GM18520 (cell line): ENCODE data around the gene BEND7.

ENCODE experiments used
- ATAC-seq: cut with Tn5 transposase; IDR thresholded peaks from one replicate; pipeline ENCODE4 v1.9.1; 2021; ENCODE audit not compliant: unreplicated experiment

Gene BEND7

GRCh38 chr10:13521026-13521425, 7.8 kb downstream of the BEND7 start:
- ATAC-seq: no peak

DNA sequence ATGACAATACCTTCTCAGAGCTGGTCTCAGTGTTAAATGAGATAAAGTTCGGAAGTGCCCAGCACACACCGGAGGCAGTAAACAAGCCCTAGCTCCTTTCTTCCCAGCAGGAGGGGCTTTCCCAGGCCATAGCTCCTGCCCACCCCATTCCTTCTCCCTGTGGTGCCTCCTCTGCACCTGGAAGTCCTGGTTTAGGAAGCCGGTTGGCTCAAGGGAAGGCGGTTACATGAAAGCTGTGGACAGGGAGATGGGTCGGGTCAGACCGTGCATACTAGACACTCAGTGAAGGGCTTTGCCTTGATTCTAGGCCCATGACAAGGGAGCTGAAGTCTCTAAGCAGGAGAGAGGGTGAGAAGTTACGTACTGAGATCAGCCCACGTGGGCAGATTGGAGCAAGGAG, 8.6 kb downstream of the BEND7 start:
- no peak for ATAC-seq

GRCh38 chr10:13518076-13518692, 10.6 kb downstream of the BEND7 start:
- no peak for ATAC-seq

- ATAC-seq: no peak
Measured at GRCh38 chr10:13517675-13518074, 11.1 kb downstream of the BEND7 start.

DNA sequence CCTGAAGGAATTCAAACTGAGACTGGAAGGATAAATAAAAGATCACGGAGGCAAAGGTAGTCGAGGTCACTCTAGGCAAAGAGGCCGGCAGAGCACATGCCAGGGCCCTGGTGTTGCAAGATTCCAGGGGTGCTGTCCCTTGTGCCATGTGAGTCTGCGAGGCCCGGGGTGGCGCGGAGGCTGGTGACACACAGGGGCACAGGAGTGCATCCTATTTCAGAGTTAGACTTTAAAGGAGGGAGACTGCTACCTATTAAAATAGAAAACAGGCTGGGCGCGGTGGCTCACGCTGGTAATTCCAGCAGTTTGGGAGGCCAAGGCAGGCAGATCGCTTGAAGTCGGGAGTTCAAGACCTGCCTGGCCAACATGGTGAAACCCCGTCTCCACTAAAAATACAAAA, 12.6 kb downstream of the BEND7 start:
- no peak for ATAC-seq

GRCh38 chr10:13515467-13515866, 13.3 kb downstream of the BEND7 start:
- ATAC-seq: no peak

GRCh38 chr10:13514296-13514695, 14.5 kb downstream of the BEND7 start:
- no peak for ATAC-seq

DNA sequence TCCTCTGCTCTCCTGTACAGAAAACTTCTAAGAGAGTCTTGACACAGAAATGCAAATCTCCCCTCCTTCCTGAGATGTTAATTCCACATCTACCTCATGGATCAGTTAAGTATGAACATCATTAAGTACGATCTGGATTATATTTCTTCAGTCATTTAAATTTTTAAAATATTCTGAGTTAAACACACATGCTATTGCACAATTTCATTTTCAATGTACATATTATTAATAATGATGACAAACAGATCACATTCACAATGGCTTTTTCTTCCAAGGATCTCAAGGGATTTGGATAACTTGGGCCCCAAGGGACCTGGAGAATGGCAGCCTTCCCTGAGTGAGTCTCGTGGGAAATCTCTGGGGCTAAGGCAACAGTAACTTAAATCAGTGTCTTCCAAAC, 16.2 kb downstream of the BEND7 start:
- no peak for ATAC-seq

- ATAC-seq: no peak
Measured at GRCh38 chr10:13511409-13511808, 17.4 kb downstream of the BEND7 start.

DNA sequence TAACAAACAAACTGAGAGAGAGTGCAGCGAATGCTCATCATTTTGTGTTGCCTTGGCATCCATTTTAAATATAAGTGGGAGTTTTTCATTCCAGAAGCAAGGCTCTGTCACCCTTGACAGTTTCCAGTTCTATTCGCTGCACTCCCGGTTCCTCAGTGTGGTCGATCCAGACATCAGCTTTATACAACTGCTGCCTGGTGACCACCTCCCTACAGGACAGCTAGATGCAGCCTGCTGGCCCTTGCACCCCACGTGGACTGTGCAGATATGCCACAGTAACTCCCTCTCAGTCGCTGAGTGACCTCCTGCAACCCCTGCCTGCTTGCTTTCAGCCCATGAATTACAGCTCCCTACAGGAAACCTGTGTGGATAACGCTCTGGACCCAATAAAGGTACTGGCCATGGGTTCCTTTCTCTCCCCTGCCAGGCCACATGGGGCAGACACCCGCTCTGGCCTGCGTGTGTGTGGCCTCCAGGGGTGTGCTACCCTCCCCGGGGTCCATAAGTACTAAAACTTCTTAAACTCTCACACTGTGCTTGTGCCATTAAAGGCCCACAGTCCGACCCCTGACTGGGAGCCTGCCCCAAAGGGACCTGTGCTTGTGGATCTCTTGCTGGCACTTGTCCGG, 23.6 kb downstream of the BEND7 start:
- no peak for ATAC-seq

- no peak for ATAC-seq
Measured at GRCh38 chr10:13503745-13504463, 24.9 kb downstream of the BEND7 start.

DNA sequence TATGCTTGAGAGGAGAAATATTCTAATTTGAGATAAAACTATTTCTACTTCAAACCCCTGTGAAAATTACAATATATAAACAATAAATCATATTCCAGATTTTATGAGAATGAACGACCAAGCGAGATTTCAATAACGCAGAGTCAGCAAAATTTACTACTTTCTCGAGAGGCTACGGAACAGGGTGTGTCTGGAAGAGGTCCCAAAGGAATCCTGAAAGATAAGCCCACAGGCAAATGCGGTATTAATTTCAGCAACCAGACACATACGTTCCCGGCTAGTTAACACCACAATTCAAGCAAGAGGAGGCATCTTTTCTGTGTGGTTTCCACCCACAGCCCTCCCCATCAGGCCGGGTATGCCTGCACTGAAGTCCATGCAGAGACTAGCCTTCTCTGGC, 26.4 kb downstream of the BEND7 start:
- no peak for ATAC-seq

GRCh38 chr10:13500201-13500600, 28.6 kb downstream of the BEND7 start:
- ATAC-seq: no peak

DNA sequence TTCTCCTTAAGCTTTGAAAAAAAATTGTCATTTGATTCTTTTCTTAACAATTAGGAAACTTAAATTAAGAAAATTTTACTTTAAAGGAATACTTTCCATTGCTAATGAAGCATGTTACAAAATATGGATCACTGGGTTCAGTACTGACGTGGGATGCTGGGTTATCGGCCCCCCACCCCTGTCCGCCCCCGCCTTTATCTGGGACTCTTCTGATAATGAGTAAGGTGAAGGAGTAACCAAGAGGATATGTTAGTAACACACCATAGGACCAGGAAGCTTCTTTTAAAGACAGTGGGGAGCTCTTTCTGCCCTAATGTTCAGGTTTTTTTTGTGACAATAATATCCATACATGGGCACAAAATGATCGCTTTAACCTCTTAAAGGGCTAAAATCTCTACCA, 29.7 kb downstream of the BEND7 start:
- ATAC-seq: no peak

DNA sequence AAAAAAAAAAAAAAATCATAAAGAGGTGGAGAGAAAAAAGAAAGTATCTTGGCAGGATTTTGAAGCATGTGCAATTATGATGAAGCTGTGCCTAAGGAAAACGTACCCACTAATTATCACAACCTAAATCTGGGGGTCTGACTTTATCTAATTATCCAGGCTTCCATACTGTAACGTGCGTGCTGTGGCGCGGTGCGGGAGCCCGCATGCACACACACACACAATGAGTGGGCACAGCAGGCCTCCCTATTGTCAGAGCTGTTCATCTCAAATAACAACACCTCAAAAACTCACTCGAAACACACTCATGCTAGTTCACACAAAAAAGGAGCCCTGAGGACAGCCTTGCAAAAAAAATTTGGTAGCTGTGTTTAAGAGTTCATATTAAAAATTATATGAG, 31.9 kb downstream of the BEND7 start:
- no peak for ATAC-seq

GRCh38 chr10:13496164-13496563, 32.6 kb downstream of the BEND7 start:
- no peak for ATAC-seq

DNA sequence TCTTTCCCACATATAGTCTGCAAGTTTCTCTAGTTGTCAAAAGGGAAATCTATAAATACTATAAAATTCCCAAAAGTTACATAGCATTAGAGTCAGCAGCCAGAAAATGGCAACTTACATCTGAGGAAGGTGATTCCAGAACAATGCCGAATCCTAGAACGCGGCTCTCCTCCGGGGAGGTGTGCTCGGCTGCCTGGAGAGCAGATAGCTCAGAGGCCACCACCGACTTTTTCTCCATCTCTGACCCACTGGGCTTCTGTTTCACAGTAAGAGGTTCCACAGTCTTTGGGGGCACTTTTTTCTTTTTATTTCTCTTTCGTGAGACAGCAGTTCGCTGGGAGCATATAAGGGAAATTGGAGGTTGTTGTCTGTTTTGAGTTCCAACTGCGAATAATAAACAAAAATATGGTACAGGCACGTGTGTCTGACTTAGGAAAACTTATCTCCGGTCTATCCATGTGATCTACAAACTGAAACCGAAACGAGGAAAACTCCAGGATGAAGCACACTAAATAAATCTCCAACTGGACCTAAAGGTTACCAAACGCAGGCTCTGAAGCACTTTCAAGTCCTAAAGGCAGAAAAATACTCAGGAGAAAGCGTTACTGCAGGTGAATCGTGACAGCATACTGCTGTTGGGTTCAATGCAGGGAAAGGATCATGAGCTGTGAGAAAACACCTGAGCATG, 36.2 kb downstream of the BEND7 start:
- ATAC-seq: no peak

DNA sequence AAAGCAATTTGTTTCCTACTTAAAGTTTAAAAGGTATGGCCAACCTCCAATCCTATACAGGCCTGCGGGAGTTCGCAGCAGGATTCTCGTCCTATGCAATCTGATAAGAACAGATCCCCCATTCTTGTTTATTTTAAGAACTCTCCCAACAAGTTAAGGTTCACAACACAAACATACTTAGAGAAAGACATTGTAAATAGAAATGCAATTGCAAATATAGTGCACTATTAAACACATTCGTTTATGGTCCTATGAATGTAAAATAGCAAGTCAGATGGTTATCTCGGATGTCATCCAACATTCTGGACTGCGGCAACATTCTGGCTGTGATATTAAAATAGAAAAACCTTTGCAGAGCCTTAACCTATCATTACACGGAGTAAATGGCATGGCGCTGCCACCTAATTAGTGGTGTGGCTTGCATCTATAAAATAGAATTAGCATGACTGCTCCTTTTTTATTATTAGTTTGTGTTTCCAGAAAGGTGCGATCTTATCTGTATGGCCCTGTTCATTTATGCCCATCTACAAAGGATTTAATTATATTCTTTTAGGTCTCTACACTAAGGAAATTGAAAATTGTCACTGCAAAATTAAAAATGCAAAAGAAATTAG, 37.0 kb downstream of the BEND7 start:
- no peak for ATAC-seq

- ATAC-seq: no peak
Measured at GRCh38 chr10:13490503-13490902, 38.3 kb downstream of the BEND7 start.

GRCh38 chr10:13489035-13489599, 39.7 kb downstream of the BEND7 start:
- no peak for ATAC-seq

DNA sequence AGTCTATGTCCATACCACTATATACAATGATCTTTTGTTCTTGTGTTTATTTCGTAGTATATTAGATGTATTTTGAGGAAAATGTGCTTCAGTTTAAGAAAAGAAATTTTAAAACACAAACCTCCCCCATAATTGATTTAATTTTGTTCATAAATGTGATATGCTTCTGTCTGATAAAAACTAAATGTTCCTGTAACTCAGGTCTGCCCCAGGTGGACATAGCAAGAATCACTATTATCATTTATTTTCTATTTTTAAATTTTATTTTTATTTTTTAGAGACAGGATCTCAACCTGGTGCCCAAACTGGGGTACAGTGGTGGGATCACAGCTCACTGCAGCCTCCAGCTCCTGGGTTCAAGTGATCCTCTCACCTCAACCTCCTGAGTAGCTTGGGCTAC, 43.2 kb downstream of the BEND7 start:
- ATAC-seq: no peak
